ENCODE measurements around the gene RBBP5. TPM values are rescaled to one million over a fixed set of nuclear protein-coding genes. Genes with fewer than 3 reads are reported as not detected.

The RBBP5 gene
- total and polyA plus RNA-seq, 2 experiments from 2014 or later: 14.1 to 26.5 TPM

GRCh38 chr1:205061665-205062069 lies 60.1 kb downstream of the RBBP5 start:
- Histone ChIP-seq H3K4me2 (0 out of 2 replicates have a peak overlapping the region, but pooled peaks have one; percentile 11), H3K36me3 (ENCODE audit: insufficient read depth) (no peaks in the 10 kb centered on the region), H2AFZ (peak overlapping the region; percentile 60), H3K4me1 (ENCODE audit: insufficient read depth) (no peaks in the 10 kb centered on the region), H3K27ac (ENCODE audit: low read depth) (no peak overlapping the region), H3K27me3 (ENCODE audit: insufficient read depth) (no peaks in the 10 kb centered on the region), H3K79me2 (replicated peaks; ENCODE audit: insufficient read depth) (no peaks in the 10 kb centered on the region), H3K4me3 (no peak overlapping the region), H3F3A (replicated peaks; ENCODE audit: low read depth) (no peaks in the 10 kb centered on the region), H3K9me2 (ENCODE audit: insufficient read depth) (no peaks in the 10 kb centered on the region), H4K20me1 (replicated peaks; ENCODE audit: insufficient read depth) (no peaks in the 10 kb centered on the region)
- Mint-ChIP-seq H3K27ac (0 out of 2 replicates have a peak overlapping the region, but pooled peaks have one; percentile 78), H3K9me3 (no peaks in the 10 kb centered on the region), H3K27me3 (ENCODE audit: insufficient read depth, low read depth, poor library complexity) (peaks cover 13% of the 10 kb centered on the region), H3K4me1 (peaks cover 14% of the 10 kb centered on the region), H3K36me3 (ENCODE audit: low read depth) (no peaks in the 10 kb centered on the region), H3K4me3 (no peak overlapping the region)
- ATAC-seq (peak; percentile 88), DNase-seq (ENCODE audit: low spot score) (peak; percentile 97)
- TF ChIP-seq CTCF (conservative IDR thresholded peaks at IDR 0.05; ENCODE audit: low read depth in 2 of 2) (peak; percentile 93 to 96), NANOG (IDR thresholded peaks at IDR 0.05; ENCODE audit: borderline replicate concordance) (no peak)

- Histone ChIP-seq H3K9me2 (ENCODE audit: insufficient read depth) (no peaks in the 10 kb centered on the region), H2AFZ (0 out of 2 replicates have a peak overlapping the region, but pooled peaks have one; percentile 60), H3K4me3 (no peak overlapping the region), H3K79me2 (replicated peaks; ENCODE audit: insufficient read depth) (no peaks in the 10 kb centered on the region), H3K27ac (ENCODE audit: low read depth) (no peak overlapping the region), H3K27me3 (ENCODE audit: insufficient read depth) (no peaks in the 10 kb centered on the region), H3K4me1 (ENCODE audit: insufficient read depth) (no peaks in the 10 kb centered on the region), H3K36me3 (ENCODE audit: insufficient read depth) (no peaks in the 10 kb centered on the region), H3F3A (replicated peaks; ENCODE audit: low read depth) (no peaks in the 10 kb centered on the region), H3K4me2 (no peak overlapping the region), H4K20me1 (replicated peaks; ENCODE audit: insufficient read depth) (no peaks in the 10 kb centered on the region)
- H3K4me1 Mint-ChIP-seq: peaks cover 14% of the 10 kb centered on the region
- no peak overlapping the region for H3K27ac Mint-ChIP-seq
- peaks cover 13% of the 10 kb centered on the region for H3K27me3 Mint-ChIP-seq (ENCODE audit: insufficient read depth, low read depth, poor library complexity)
- no peaks in the 10 kb centered on the region for H3K36me3 Mint-ChIP-seq (ENCODE audit: low read depth)
- ATAC-seq (peak; percentile 34), DNase-seq (ENCODE audit: low spot score) (peak; percentile 34)
- H3K4me3 Mint-ChIP-seq: no peak overlapping the region
- H3K9me3 Mint-ChIP-seq: no peaks in the 10 kb centered on the region
- TF ChIP-seq STAT1 (IDR thresholded peaks at IDR 0.05; ENCODE audit: unreplicated experiment) (no peak), CTCF (conservative IDR thresholded peaks at IDR 0.05; ENCODE audit: low read depth in 2 of 2) (no peak), JUNB (IDR thresholded peaks at IDR 0.05; ENCODE audit: unreplicated experiment) (no peak), ZNF114 (CRISPR knock-in tag; IDR thresholded peaks at IDR 0.05) (no peak), EZH2phosphoT487 (IDR thresholded peaks at IDR 0.05; ENCODE audit: unreplicated experiment) (no peak), ZNF331 (CRISPR knock-in tag; IDR thresholded peaks at IDR 0.05; ENCODE audit: low read depth) (no peak), ZNF462 (CRISPR knock-in tag; IDR thresholded peaks at IDR 0.05) (no peak), EZH2 (IDR thresholded peaks at IDR 0.05; ENCODE audit: low read depth, unreplicated experiment) (no peak), ETS1 (IDR thresholded peaks at IDR 0.05) (no peak), CREB1 (CRISPR knock-in tag; IDR thresholded peaks at IDR 0.05; ENCODE audit: low read depth) (no peak)
Observed at GRCh38 chr1:205061227-205061626, 60.6 kb downstream of the RBBP5 start.
